ENCODE results near the gene ARFGAP3. TPM values are rescaled to one million over a fixed set of nuclear protein-coding genes. Genes with fewer than 3 reads are reported as not detected.
A peak's percentile ranks its signal among the peaks of the same experiment; 100 is the strongest.

Gene ARFGAP3
- polyA plus RNA-seq, 1 experiment = 69.4 TPM

- CTCF ChIA-PET = no interaction called here
Measured at GRCh38 chr22:42829302-42829701, 27.8 kb downstream of the ARFGAP3 start.

GRCh38 chr22:42825796-42826195 is 31.3 kb downstream of the ARFGAP3 start:
- no peak overlapping the region for H3K4me3 ChIP-seq (ENCODE audit: low read depth, low read length)
- no peak for DNase-seq (ENCODE audit: low read depth, low spot score)
- H3K27me3 ChIP-seq (ENCODE audit: control insufficient read depth, insufficient read depth, low read length) = no peaks in the 10 kb centered on the region
- H3K27ac ChIP-seq (ENCODE audit: low read depth, low read length) = no peak overlapping the region
- no peak for TF ChIP-seq CTCF (IDR thresholded peaks at IDR 0.05; ENCODE audit: low read depth, low read length)
- CTCF ChIA-PET = no interaction called here
- peaks cover 2% of the 10 kb centered on the region; the same call in 1 of the 2 replicates for H3K9me3 ChIP-seq (ENCODE audit: control insufficient read depth, insufficient read depth, low read length)
- POLR2A ChIA-PET = no interaction called here

More at GRCh38 chr22:42829302-42829701, 27.8 kb downstream of the ARFGAP3 start:
- POLR2A ChIA-PET = no interaction called here
- H3K27me3 ChIP-seq (ENCODE audit: control insufficient read depth, insufficient read depth, low read length) = no peaks in the 10 kb centered on the region
- H3K27ac ChIP-seq (ENCODE audit: low read depth, low read length) = no peak overlapping the region
- H3K9me3 ChIP-seq (ENCODE audit: control insufficient read depth, insufficient read depth, low read length) = no peaks in the 10 kb centered on the region
- no peak for TF ChIP-seq CTCF (IDR thresholded peaks at IDR 0.05; ENCODE audit: low read depth, low read length)
- no peak overlapping the region for H3K4me3 ChIP-seq (ENCODE audit: low read depth, low read length)
- no peak for DNase-seq (ENCODE audit: low read depth, low spot score)

GRCh38 chr22:42821386-42821785 is 35.7 kb downstream of the ARFGAP3 start:
- ChIA-PET POLR2A (interaction anchor here (0.7 kb wide), 1 partner anchor 206 kb away, joined by 4 read pairs; no protein-coding TSS in a partner anchor), CTCF (interaction anchor here (0.6 to 6.3 kb wide), 9 partner anchors 11 to 620 kb away, joined by 3 to 86 read pairs (median 5); no protein-coding TSS in a partner anchor)
- TF ChIP-seq CTCF (IDR thresholded peaks at IDR 0.05; ENCODE audit: low read depth, low read length) = no peak
- no peak for DNase-seq (ENCODE audit: low read depth, low spot score)
- Histone ChIP-seq H3K4me3 (ENCODE audit: low read depth, low read length) (no peak overlapping the region), H3K9me3 (ENCODE audit: control insufficient read depth, insufficient read depth, low read length) (peaks cover 2% of the 10 kb centered on the region; the same call in 1 of the 2 replicates), H3K27me3 (ENCODE audit: control insufficient read depth, insufficient read depth, low read length) (no peaks in the 10 kb centered on the region), H3K27ac (ENCODE audit: low read depth, low read length) (no peak overlapping the region)

GRCh38 chr22:42820045-42820763 is 36.9 kb downstream of the ARFGAP3 start:
- POLR2A ChIA-PET = interaction anchor here (1.0 to 2.1 kb wide), 4 partner anchors 13 to 205 kb away, joined by 3 to 10 read pairs (median 4); partner anchors contain the start of genes CYB5R3 and POLDIP3

More at GRCh38 chr22:42820045-42820763, 36.9 kb downstream of the ARFGAP3 start:
- H3K9me3 ChIP-seq (ENCODE audit: control insufficient read depth, insufficient read depth, low read length) = peaks cover 2% of the 10 kb centered on the region; the same call in 1 of the 2 replicates
- no peak overlapping the region for H3K27ac ChIP-seq (ENCODE audit: low read depth, low read length)
- H3K27me3 ChIP-seq (ENCODE audit: control insufficient read depth, insufficient read depth, low read length) = no peaks in the 10 kb centered on the region
- no peak overlapping the region for H3K4me3 ChIP-seq (ENCODE audit: low read depth, low read length)
- CTCF ChIA-PET = interaction anchor here (0.6 to 6.3 kb wide), 45 partner anchors 9 to 297 kb away, joined by 3 to 86 read pairs (median 4); partner anchors contain the start of genes ATP5MGL and CYB5R3
- DNase-seq (ENCODE audit: low read depth, low spot score) = peak; percentile 51
- peak; percentile 62 for TF ChIP-seq CTCF (IDR thresholded peaks at IDR 0.05; ENCODE audit: low read depth, low read length)
